Skeletal muscle tissue (tissue), 4 donors: Measurements from ENCODE around the gene HEY2. TPM values are rescaled to one million over a fixed set of nuclear protein-coding genes. Genes with fewer than 3 reads are reported as not detected.

Experiments
- H3K27ac ChIP-seq: one replicate; pipeline ENCODE4 v1.7.0; 2013; ENCODE audit warnings: mild to moderate bottlenecking, low read depth, low read length, inconsistent platforms
- H3K27me3 ChIP-seq, 3 donors: one replicate each; pipeline ENCODE4 v1.7.0; 2013; ENCODE audit warnings: low read length in 3 of 3; ENCODE audit not compliant: control insufficient read depth in 3 of 3, insufficient read depth in 3 of 3
- H3K36me3 ChIP-seq, 3 donors: one replicate each; pipeline ENCODE4 v1.7.0; 2013; ENCODE audit warnings: low read length in 3 of 3; ENCODE audit not compliant: control insufficient read depth in 3 of 3, insufficient read depth in 3 of 3
- H3K4me1 ChIP-seq, 3 donors: one replicate each; pipeline ENCODE4 v1.7.0; 2013; ENCODE audit warnings: low read length in 3 of 3, mild to moderate bottlenecking in 3 of 3; ENCODE audit not compliant: control insufficient read depth in 3 of 3, insufficient read depth in 3 of 3
- H3K4me3 ChIP-seq, 3 donors: one replicate each; pipeline ENCODE4 v1.7.0; 2013; ENCODE audit warnings: low read length in 3 of 3
- H3K9ac ChIP-seq, 3 donors: one replicate each; pipeline ENCODE4 v1.7.0; 2013; ENCODE audit warnings: low read length in 3 of 3, mild to moderate bottlenecking in 3 of 3, moderate library complexity in 2 of 3, low read depth in 1 of 3
- H3K9me3 ChIP-seq, 3 donors: one replicate each; pipeline ENCODE4 v1.7.0; 2013; ENCODE audit warnings: low read length in 3 of 3; ENCODE audit not compliant: control insufficient read depth in 3 of 3
- total RNA-seq: library from RNA; depleted of rRNA; stranded (reverse); fragments of >200 nt; gene quantifications from one replicate; pipeline ENCODE4 v1.2.3, GENCODE V29; 2014
- donor health status: Osteomylitis.

The HEY2 gene
- total RNA-seq, 1 donor from 2014 or later = 7.3 TPM

- H3K4me1 ChIP-seq = no peaks in the 10 kb centered on the region
- no peak overlapping the region for H3K9ac ChIP-seq
- H3K9me3 ChIP-seq = no peaks in the 10 kb centered on the region
- no peak overlapping the region for H3K27ac ChIP-seq
- no peaks in the 10 kb centered on the region for H3K27me3 ChIP-seq
- H3K36me3 ChIP-seq = no peaks in the 10 kb centered on the region
- H3K4me3 ChIP-seq = no peak overlapping the region
These were observed 26.5 kb upstream of the HEY2 start for GRCh38 chr6:125722886-125723285.

- H3K4me3 ChIP-seq = no peak overlapping the region
- no peak overlapping the region for H3K9ac ChIP-seq
- H3K4me1 ChIP-seq = no peaks in the 10 kb centered on the region
- no peaks in the 10 kb centered on the region for H3K9me3 ChIP-seq
- no peaks in the 10 kb centered on the region for H3K27me3 ChIP-seq
- no peaks in the 10 kb centered on the region for H3K36me3 ChIP-seq
- no peak overlapping the region for H3K27ac ChIP-seq
These were observed 22.2 kb upstream of the HEY2 start for GRCh38 chr6:125727216-125727615.

GRCh38 chr6:125728739-125729138 lies 20.7 kb upstream of the HEY2 start:
- Histone ChIP-seq H3K36me3 (no peaks in the 10 kb centered on the region), H3K9me3 (no peaks in the 10 kb centered on the region), H3K9ac (no peak overlapping the region), H3K27ac (no peak overlapping the region), H3K27me3 (no peaks in the 10 kb centered on the region), H3K4me3 (no peak overlapping the region), H3K4me1 (no peaks in the 10 kb centered on the region)

GRCh38 chr6:125729983-125730382 lies 19.4 kb upstream of the HEY2 start:
- Histone ChIP-seq H3K4me1 (no peaks in the 10 kb centered on the region), H3K9me3 (no peaks in the 10 kb centered on the region), H3K4me3 (no peak overlapping the region), H3K27ac (no peak overlapping the region), H3K27me3 (no peaks in the 10 kb centered on the region), H3K9ac (no peak overlapping the region), H3K36me3 (no peaks in the 10 kb centered on the region)

GRCh38 chr6:125732398-125732797 lies 17.0 kb upstream of the HEY2 start:
- H3K27ac ChIP-seq = no peak overlapping the region
- no peaks in the 10 kb centered on the region for H3K36me3 ChIP-seq
- H3K4me3 ChIP-seq = no peak overlapping the region
- no peaks in the 10 kb centered on the region for H3K27me3 ChIP-seq
- H3K4me1 ChIP-seq = no peaks in the 10 kb centered on the region
- no peaks in the 10 kb centered on the region for H3K9me3 ChIP-seq
- no peak overlapping the region for H3K9ac ChIP-seq

- no peak overlapping the region for H3K9ac ChIP-seq
- H3K4me1 ChIP-seq = no peaks in the 10 kb centered on the region
- H3K4me3 ChIP-seq = no peak overlapping the region
- H3K27me3 ChIP-seq = no peaks in the 10 kb centered on the region
- H3K27ac ChIP-seq = no peak overlapping the region
- no peaks in the 10 kb centered on the region for H3K36me3 ChIP-seq
- H3K9me3 ChIP-seq = no peaks in the 10 kb centered on the region
These were observed 15.7 kb upstream of the HEY2 start for GRCh38 chr6:125733516-125734300.

- no peaks in the 10 kb centered on the region for H3K27me3 ChIP-seq
- peaks cover 0 to 2% (median 0%) of the 10 kb centered on the region in 3 donors for H3K4me1 ChIP-seq
- no peak overlapping the region for H3K4me3 ChIP-seq
- no peaks in the 10 kb centered on the region for H3K9me3 ChIP-seq
- H3K9ac ChIP-seq = no peak overlapping the region
- H3K36me3 ChIP-seq = no peaks in the 10 kb centered on the region
- no peak overlapping the region for H3K27ac ChIP-seq
These were observed 11.2 kb upstream of the HEY2 start for GRCh38 chr6:125738276-125738675.

- Histone ChIP-seq H3K4me1 (peaks cover 0 to 2% (median 0%) of the 10 kb centered on the region in 3 donors), H3K27ac (no peak overlapping the region), H3K27me3 (no peaks in the 10 kb centered on the region), H3K4me3 (no peak overlapping the region), H3K9me3 (no peaks in the 10 kb centered on the region), H3K36me3 (no peaks in the 10 kb centered on the region), H3K9ac (no peak overlapping the region)
These were observed 10.1 kb upstream of the HEY2 start for GRCh38 chr6:125739364-125739763.

GRCh38 chr6:125741336-125741735 lies 8.1 kb upstream of the HEY2 start:
- Histone ChIP-seq H3K36me3 (no peaks in the 10 kb centered on the region), H3K4me1 (peaks cover 5 to 7% (median 6%) of the 10 kb centered on the region in 3 donors), H3K27ac (no peak overlapping the region), H3K4me3 (no peak overlapping the region), H3K9me3 (no peaks in the 10 kb centered on the region), H3K27me3 (no peaks in the 10 kb centered on the region), H3K9ac (no peak overlapping the region)

- H3K4me1 ChIP-seq = peaks cover 5 to 7% (median 6%) of the 10 kb centered on the region in 3 donors
- peak overlapping the region; percentile 41 for H3K27ac ChIP-seq
- H3K4me3 ChIP-seq = peak overlapping the region in 2 of 3 donors; percentile 41 to 64
These were observed 7.4 kb upstream of the HEY2 start for GRCh38 chr6:125742024-125742423.

More at GRCh38 chr6:125742024-125742423, 7.4 kb upstream of the HEY2 start:
- H3K9me3 ChIP-seq = no peaks in the 10 kb centered on the region
- no peaks in the 10 kb centered on the region for H3K36me3 ChIP-seq
- no peaks in the 10 kb centered on the region for H3K27me3 ChIP-seq
- peak overlapping the region; percentile 66 to 72 (median 71) for H3K9ac ChIP-seq
